Epithelial cell of proximal tubule (primary cell): Measurements from ENCODE around the gene PPIH. TPM values are rescaled to one million over a fixed set of nuclear protein-coding genes. Genes with fewer than 3 reads are reported as not detected.
A peak's percentile ranks its signal among the peaks of the same experiment; 100 is the strongest.
"Not testable (repeated sequence)": the region's sequence is repeated elsewhere in the genome, so short reads cannot be mapped to it uniquely, and the experiment has no call there.

Source experiments
- DNase-seq: peaks from one replicate; pipeline ENCODE4 v3.0.0-alpha.2; 2011; ENCODE audit warnings: low read depth
- H3K4me3 ChIP-seq: 2 replicates; pipeline ENCODE4 v1.5.1; 2011; ENCODE audit warnings: low read depth, mild to moderate bottlenecking, low read length
- CTCF ChIP-seq: conservative IDR thresholded peaks from 2 replicates; pipeline ENCODE4 v1.5.1; 2012; ENCODE audit warnings: low read depth, mild to moderate bottlenecking, low read length
- total RNA-seq: library from RNA; depleted of rRNA; stranded (reverse); fragments of >200 nt; gene quantifications from 2 replicates; pipeline ENCODE4 v1.2.3, GENCODE V29; 2015

PPIH gene
- total RNA-seq = 59.8 and 76.7 TPM in 2 replicates

- H3K4me3 ChIP-seq = peak within 1 kb of the TSS; percentile 98
- DNase-seq = peak; percentile 37
- TF ChIP-seq CTCF = peak; percentile 15
These were observed at the start of gene PPIH for GRCh38 chr1:42657981-42658876. Gene PPIH, plus strand, starts transcription at chr1:42658423. Its CDS starts 24 bp downstream, at chr1:42658447.

DNA sequence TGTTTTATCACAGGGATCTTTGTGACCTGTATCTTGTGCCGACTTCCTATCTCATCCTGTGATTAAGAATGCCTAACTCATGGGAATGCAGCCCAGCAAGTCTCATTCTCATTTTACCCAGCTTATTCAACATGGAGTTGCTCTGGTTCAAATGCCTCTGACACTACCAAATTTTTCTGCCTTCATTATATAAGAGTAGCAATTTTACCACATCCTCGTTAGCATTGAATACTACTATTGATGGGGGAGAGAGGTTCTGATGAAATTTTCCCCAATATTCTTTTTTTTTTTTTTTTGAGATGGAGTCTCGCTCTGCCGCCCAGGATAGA, 44.5 kb upstream of the PPIH start:
- no peak for TF ChIP-seq CTCF
- H3K4me3 ChIP-seq = no peak overlapping the region

DNA sequence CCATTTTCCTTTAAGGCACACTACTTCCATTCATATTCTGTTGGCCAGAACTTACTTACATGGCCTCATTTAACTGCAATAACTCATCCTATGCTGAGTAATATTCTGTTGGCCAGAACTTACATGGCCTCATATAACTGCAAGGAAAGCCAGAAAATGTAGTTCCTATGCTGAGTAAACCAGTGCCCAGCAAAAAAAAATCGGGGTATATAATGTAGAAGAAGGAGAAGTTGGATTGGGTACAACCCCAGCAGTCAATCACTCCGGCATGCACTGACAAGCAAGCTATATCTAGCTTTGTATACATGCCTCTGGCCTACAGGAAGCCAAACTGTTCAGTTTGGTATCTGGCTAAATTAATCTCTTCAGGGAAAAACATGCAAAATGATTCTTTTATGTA, 39.4 kb upstream of the PPIH start:
- H3K4me3 ChIP-seq = no peak overlapping the region
- TF ChIP-seq CTCF = no peak
- no peak for DNase-seq

More for the DNA sequence above, 44.5 kb upstream of the PPIH start:
- DNase-seq = no peak

GRCh38 chr1:42620307-42620706, 37.9 kb upstream of the PPIH start:
- no peak for DNase-seq
- H3K4me3 ChIP-seq = no peak overlapping the region
- no peak for TF ChIP-seq CTCF

GRCh38 chr1:42621180-42621579, 37.0 kb upstream of the PPIH start:
- H3K4me3 ChIP-seq, DNase-seq: not testable (repeated sequence)

DNA sequence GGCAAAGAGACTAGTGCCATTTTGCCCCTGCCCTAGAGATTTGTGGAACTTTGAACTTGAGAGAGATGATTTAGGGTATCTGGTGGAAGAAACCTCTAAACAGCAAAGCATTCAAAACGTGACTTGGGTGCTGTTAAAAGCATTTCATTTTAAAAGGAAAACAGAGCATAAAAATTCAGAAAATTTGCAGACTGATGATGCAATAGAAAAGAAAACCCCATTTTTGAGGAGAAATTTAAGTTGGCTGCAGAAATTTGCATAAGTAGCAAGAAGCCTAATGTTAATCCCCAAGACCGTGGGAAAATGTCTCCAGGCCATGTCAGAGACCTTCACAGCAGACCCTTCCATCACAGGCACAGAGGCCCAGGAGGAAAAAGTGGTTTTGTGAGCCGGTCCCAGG, 31.0 kb upstream of the PPIH start:
- DNase-seq, H3K4me3 ChIP-seq: not testable (repeated sequence)

DNA sequence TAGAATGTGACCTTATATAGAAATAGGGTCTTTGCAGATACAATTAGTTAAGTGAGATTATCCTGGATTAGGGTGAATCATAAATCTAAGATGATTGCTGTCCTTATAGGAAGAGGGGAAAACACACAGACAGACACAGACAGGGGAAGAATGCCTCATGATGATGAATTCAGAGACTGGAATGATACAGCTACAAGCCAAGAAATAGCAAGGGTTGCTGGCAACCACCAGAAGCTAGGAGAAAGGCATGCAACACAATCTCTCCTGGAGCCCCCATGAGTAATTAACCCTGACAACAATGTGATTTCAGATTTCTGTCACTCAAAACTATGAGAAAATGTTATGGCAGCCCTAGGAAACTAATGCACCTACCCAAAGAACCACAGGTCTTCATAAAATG, 19.1 kb upstream of the PPIH start:
- TF ChIP-seq CTCF = no peak
- no peak overlapping the region for H3K4me3 ChIP-seq
- no peak for DNase-seq

- no peak for TF ChIP-seq CTCF
- no peak overlapping the region for H3K4me3 ChIP-seq
- DNase-seq = no peak
These were observed 12.2 kb upstream of the PPIH start for GRCh38 chr1:42646056-42646455.
